ENCODE measurements around the gene EEF1A1. TPM values are rescaled to one million over a fixed set of nuclear protein-coding genes. Genes with fewer than 3 reads are reported as not detected.
"Not testable (repeated sequence)": the region's sequence is repeated elsewhere in the genome, so short reads cannot be mapped to it uniquely, and the experiment has no call there.

The EEF1A1 gene
- total RNA-seq, 1 donor from 2014 or later: 15,287 TPM

- DNase-seq: no peak
These were observed 16.8 kb upstream of the EEF1A1 start for GRCh38 chr6:73537677-73538076.

GRCh38 chr6:73534628-73535027 is 13.8 kb upstream of the EEF1A1 start:
- no peak for DNase-seq

GRCh38 chr6:73532293-73532692 is 11.5 kb upstream of the EEF1A1 start:
- DNase-seq: no peak

GRCh38 chr6:73528897-73529296 is 8.1 kb upstream of the EEF1A1 start:
- DNase-seq: no peak

- no peak for DNase-seq
These were observed 4.9 kb upstream of the EEF1A1 start for GRCh38 chr6:73525546-73526330.

- no peak for DNase-seq
These were observed 2.7 kb upstream of the EEF1A1 start for GRCh38 chr6:73523434-73524123.

GRCh38 chr6:73521351-73521985 is 636 bp upstream of the EEF1A1 start:
- DNase-seq: peak; percentile 79

GRCh38 chr6:73519926-73520687 is 725 bp downstream of the EEF1A1 start:
- peak; percentile 41 for DNase-seq

- not testable (repeated sequence) for DNase-seq
These were observed 1.6 kb downstream of the EEF1A1 start for GRCh38 chr6:73518982-73519881.

- not testable (repeated sequence) for DNase-seq
These were observed 2.5 kb downstream of the EEF1A1 start for GRCh38 chr6:73518100-73518981.

- DNase-seq: no peak
These were observed 4.0 kb downstream of the EEF1A1 start for GRCh38 chr6:73516514-73517489.

- no peak for DNase-seq
These were observed 5.6 kb downstream of the EEF1A1 start for GRCh38 chr6:73515204-73515655.

- DNase-seq: no peak
These were observed 6.1 kb downstream of the EEF1A1 start for GRCh38 chr6:73514746-73515110.

- no peak for DNase-seq
These were observed 7.4 kb downstream of the EEF1A1 start for GRCh38 chr6:73513496-73513854.

- no peak for DNase-seq
These were observed 9.0 kb downstream of the EEF1A1 start for GRCh38 chr6:73511796-73512195.

GRCh38 chr6:73509851-73510250 is 11.0 kb downstream of the EEF1A1 start:
- no peak for DNase-seq

GRCh38 chr6:73508776-73509175 is 12.1 kb downstream of the EEF1A1 start:
- no peak for DNase-seq

- no peak for DNase-seq
These were observed 14.6 kb downstream of the EEF1A1 start for GRCh38 chr6:73506246-73506645.

- not testable (repeated sequence) for DNase-seq
These were observed 15.1 kb downstream of the EEF1A1 start for GRCh38 chr6:73505705-73506104.

All from occipital lobe (tissue), 2 donors.